GM21367 (cell line): ENCODE data around the gene RAB1B.
"Not testable (repeated sequence)": the region's sequence is repeated elsewhere in the genome, so short reads cannot be mapped to it uniquely, and the experiment has no call there.

ENCODE experiments used
- ATAC-seq: cut with Tn5 transposase; IDR thresholded peaks from one replicate; pipeline ENCODE4 v1.9.1; 2021; ENCODE audit not compliant: unreplicated experiment

The RAB1B gene

DNA sequence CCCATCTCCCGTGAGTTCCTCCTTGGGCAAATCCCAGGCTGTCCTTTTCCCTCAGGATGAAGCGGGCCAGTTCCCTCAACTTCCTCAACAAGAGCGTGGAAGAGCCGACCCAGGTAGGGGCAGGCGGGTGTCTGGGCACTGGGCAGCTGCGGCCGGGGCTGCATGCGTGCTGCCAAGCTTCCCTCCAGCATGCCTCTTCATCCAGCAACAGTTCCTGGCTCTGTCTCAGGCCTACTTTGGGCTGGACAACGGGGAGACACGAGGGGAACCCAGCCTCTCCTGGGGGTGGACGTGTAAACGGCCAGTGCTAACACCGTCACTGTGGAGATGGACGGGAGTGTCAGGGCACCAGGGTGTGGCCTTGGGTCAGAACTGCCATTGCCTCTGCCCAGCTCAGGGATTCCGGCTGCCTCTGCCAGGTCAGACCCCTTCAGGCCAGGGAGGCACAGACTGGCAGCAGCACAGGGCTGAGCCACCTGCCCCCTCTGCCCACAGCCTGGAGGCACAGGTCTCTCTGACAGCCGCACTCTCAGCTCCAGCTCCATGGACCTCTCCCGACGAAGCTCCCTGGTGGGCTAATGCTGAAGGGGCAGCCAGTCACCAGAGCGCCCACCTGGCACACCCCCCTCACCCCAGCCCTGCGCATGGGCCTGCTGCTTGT is 1.9 kb upstream of the RAB1B start:
- ATAC-seq = no peak

DNA sequence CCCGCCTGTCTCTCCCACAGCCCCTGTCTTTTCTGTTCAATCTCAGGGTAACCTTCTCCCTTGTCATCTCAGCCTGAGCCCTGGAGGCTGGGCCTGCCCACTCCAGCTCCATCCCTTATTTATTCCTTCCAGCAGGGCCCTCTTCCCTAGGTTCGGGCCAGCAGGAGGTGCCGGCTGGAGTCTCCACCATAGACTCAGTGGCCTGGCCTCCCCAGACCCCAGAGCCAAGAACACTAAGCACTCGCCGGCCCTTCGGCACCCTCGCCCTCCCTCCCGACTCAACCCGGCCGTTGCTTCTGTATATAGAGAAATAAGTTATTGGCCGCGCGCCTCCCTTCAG is 1.4 kb upstream of the RAB1B start:
- no peak for ATAC-seq

GRCh38 chr11:66267379-66268243 is 828 bp upstream of the RAB1B start:
- ATAC-seq = peak; percentile 35

GRCh38 chr11:66268952-66269905 is 790 bp downstream of the RAB1B start:
- no peak for ATAC-seq

- ATAC-seq = no peak
Measured at GRCh38 chr11:66271816-66272215, 3.4 kb downstream of the RAB1B start.

- no peak for ATAC-seq
Measured at GRCh38 chr11:66272596-66272995, 4.2 kb downstream of the RAB1B start.

- ATAC-seq = no peak
Measured at GRCh38 chr11:66274219-66274618, 5.8 kb downstream of the RAB1B start.

GRCh38 chr11:66275396-66275795 is 7.0 kb downstream of the RAB1B start:
- ATAC-seq = no peak

DNA sequence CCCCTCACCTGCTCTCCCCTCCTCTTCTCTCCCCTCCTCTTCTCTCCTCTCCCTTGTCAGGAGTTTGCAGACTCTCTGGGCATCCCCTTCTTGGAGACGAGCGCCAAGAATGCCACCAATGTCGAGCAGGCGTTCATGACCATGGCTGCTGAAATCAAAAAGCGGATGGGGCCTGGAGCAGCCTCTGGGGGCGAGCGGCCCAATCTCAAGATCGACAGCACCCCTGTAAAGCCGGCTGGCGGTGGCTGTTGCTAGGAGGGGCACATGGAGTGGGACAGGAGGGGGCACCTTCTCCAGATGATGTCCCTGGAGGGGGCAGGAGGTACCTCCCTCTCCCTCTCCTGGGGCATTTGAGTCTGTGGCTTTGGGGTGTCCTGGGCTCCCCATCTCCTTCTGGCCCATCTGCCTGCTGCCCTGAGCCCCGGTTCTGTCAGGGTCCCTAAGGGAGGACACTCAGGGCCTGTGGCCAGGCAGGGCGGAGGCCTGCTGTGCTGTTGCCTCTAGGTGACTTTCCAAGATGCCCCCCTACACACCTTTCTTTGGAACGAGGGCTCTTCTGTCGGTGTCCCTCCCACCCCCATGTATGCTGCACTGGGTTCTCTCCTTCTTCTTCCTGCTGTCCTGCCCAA is 7.7 kb downstream of the RAB1B start:
- ATAC-seq = no peak

DNA sequence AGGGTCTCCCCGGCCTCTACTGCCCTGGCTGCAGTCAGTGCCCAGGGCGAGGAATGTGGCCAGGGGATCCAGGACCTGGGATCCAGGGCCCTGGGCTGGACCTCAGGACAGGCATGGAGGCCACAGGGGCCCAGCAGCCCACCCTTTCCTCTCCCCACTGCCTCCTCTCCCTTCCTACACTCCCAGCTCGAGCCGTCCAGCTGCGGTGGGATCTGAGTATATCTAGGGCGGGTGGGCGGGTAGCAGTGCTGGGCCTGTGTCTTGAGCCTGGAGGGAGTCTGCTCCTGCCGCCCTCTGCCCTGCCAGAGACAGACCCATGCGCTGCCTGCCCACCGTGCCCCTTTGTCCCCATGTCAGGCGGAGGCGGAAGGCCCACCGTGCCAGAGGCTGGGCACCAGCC is 8.2 kb downstream of the RAB1B start:
- not testable (repeated sequence) for ATAC-seq

- ATAC-seq = not testable (repeated sequence)
Measured at GRCh38 chr11:66277064-66277463, 8.6 kb downstream of the RAB1B start.

GRCh38 chr11:66277471-66278362 is 9.3 kb downstream of the RAB1B start, which contains the start of gene CNIH2:
CNIH2 (plus strand) TSS chr11:66278175; CDS start chr11:66278457, 282 bp downstream.
- ATAC-seq = no peak

- ATAC-seq = no peak
Measured at GRCh38 chr11:66278363-66279091, 10.1 kb downstream of the RAB1B start.

DNA sequence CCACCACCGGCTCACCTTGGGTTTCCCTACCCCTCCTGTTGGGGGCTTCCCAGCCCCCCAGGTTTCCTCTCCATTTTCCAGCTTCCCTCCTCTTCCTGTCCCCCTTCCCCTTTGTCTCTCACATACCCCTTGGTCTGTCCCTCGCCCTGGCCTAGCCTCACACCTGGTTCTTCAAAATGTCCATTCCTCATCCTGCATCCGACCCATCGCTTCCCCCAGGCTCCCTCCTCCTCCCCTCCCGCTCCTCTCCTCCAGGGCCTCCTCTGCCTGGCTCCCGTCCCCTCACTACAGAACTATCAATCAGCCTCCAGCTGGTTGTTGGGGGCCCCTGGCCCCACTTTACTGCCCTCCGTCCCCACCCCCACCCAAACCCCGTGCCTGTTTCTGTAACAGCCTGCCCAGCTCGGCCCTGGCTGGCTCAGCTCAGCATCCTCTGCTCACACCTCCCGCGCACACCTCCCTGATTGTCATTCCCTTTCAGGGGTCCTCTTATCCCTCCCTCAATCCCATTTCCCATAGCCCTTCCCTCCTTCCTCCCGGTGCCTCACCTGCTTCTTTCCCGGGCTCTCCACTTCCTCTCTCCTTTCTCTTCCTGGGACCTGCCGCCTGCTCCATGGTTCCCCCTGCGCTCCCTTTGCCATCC is 10.8 kb downstream of the RAB1B start:
- ATAC-seq = no peak

DNA sequence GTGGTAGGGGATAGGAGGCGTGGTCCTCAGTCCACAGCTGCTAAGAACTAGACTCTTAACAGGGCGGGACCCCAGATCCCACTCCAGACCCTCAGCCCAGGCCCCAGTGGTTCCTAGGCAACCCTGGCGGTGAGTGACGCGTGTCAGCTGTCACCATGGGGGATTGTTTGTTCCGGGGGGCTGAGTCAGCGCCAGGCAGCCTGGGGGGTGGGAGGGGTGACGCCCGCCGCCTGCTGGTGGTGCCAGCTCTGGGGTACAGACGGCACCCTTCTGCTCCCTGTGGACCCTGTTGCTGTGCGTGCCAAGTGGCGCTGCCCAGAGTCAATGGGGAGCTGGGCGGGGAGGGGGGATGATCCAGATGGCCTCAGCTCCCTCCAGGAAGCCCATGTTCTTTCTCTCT is 12.0 kb downstream of the RAB1B start:
- no peak for ATAC-seq

- ATAC-seq = no peak
Measured at GRCh38 chr11:66281001-66281400, 12.6 kb downstream of the RAB1B start.

DNA sequence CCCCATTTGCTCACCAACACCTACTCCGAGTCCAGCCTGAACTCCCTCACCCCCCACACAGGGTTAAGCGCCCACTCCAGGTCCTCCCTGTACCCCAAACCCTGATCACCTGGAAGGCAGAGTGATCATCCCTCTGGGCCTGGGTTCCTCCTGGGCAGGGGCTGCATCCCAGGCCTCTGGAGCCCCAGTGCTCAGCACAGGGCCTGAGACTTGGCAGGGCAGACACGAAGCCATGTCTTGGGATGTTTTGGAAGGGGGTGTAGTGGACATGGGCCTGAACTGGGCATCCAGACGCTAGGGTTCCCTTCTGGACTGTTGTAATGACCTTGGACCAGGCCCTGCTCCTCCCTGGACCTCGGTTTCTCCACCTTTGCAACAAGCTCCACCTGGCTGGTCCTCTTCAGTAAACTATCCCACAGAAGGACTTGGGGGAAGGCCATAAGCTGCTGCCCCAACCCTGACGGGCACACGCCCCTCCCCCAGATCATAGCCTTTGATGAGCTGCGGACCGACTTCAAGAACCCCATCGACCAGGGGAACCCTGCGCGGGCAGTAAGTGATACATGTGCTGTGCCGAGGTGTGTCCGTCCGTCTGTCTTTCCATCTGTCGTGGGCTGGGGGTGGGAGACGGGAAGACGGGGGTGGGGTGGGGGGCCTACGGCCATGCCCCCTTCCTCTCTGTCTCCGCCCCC is 13.5 kb downstream of the RAB1B start:
- ATAC-seq = no peak
